ENCODE measurements around the gene B4GALT3.

DNA sequence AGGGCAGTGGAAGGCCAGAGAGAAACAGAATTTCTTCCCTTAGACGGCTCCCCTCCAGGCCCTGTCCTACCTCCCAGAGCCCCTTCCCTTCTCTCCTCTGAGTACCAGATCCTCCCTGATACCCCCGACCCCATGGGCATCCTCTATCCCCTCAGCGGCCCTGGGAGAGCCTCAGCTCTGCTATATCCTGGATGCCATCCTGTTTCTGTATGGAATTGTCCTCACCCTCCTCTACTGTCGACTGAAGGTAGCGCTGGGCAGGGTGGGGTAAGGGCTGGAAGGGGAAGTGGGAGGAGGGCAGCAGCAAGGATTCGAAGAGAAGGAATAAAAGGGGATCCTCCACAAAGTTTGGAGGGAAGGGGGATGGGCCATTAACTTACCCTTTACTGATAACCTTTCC, 40.5 kb upstream of the B4GALT3 start:
- TF ChIP-seq CTCF (conservative IDR thresholded peaks at IDR 0.05): no peak
- TF ChIP-seq ZFX (IDR thresholded peaks at IDR 0.05): no peak
